Endothelial cell (in vitro differentiated cells): Measurements from ENCODE around the gene ARHGAP20. TPM values are rescaled to one million over a fixed set of nuclear protein-coding genes. Genes with fewer than 3 reads are reported as not detected.

Experiments used
- DNase-seq: peaks from one replicate; pipeline ENCODE4 v3.0.0; 2021; ENCODE audit warnings: low spot score
- H3K27ac Mint-ChIP-seq: one replicate; pipeline ENCODE4 v1.8.0; 2021; ENCODE audit warnings: mixed read lengths, inconsistent platforms; ENCODE audit not compliant: unreplicated experiment
- H3K27me3 Mint-ChIP-seq: one replicate; pipeline ENCODE4 v1.8.0; 2021; ENCODE audit warnings: mild to moderate bottlenecking, moderate library complexity, mixed read lengths, inconsistent platforms; ENCODE audit not compliant: unreplicated experiment
- H3K36me3 Mint-ChIP-seq: one replicate; pipeline ENCODE4 v1.8.0; 2021; ENCODE audit warnings: mild to moderate bottlenecking, low read depth, mixed read lengths, inconsistent platforms; ENCODE audit not compliant: unreplicated experiment
- H3K4me1 Mint-ChIP-seq: one replicate; pipeline ENCODE4 v1.8.0; 2021; ENCODE audit warnings: mild to moderate bottlenecking, mixed read lengths, inconsistent platforms; ENCODE audit not compliant: unreplicated experiment
- H3K4me3 Mint-ChIP-seq: one replicate; pipeline ENCODE4 v1.8.0; 2021; ENCODE audit warnings: mild to moderate bottlenecking, mixed read lengths, inconsistent platforms; ENCODE audit not compliant: unreplicated experiment
- H3K9me3 Mint-ChIP-seq: one replicate; pipeline ENCODE4 v1.8.0; 2021; ENCODE audit warnings: mixed read lengths, inconsistent platforms; ENCODE audit not compliant: unreplicated experiment
- total RNA-seq: library from RNA; stranded (reverse); fragmentation: NEBNext Ultra II Directional; extraction: Animal tissue kit (Norgen Biotek cat#: 25700); gene quantifications from one replicate; pipeline ENCODE4 v1.2.1, GENCODE V29; 2021; ENCODE audit not compliant: unreplicated experiment
- TF ChIP-seq, protein P1 (sequence below): fragments of 200-600 bp; sonication (generic); IDR thresholded peaks from one replicate; pipeline ENCODE4 v1.5.0; 2021; ENCODE audit warnings: antibody characterized with exemption; ENCODE audit not compliant: unreplicated experiment

Gene ARHGAP20
- total RNA-seq, 1 donor from 2014 or later = 0.36 TPM

DNA sequence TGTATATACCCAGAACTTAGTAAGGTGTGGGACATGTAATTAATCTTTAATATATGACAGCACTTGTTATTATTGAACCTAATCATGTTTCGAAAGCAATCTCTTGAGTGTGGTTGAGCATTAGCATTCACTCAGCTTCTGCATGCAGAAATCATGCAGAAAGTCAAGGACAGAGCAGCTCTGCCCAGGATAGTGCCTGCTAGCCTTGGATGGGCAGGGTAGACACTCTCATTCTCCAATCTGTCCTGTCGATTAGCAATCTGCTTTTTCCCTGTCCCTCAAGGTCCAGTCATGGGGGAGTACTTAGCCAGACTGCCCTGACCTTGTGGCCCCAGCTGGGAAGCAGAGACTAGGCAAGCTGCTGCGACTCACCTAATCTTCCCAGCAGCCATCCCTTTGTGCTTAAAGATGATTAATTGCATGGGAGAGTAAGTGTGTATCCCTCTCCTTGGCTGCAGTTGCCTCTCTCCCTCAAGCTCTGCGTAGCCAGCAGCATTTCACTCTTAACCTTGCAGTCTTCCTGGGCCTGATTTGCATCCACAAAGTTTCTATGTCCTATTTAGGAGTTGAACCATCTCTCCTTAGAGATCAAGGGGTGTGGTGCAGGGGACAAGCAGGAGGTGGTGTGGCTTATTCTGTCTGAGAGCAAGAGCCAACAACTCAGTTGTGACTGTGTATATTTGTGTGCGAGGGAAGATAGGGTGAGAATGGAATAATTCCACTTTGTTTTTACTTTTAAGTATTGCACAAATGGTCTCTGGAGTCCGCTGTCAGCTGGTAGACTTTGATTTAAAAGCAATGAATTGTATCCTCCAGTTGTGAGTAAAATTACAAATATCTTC is 181.1 kb downstream of the ARHGAP20 start:
- H3K27me3 Mint-ChIP-seq = no peaks in the 10 kb centered on the region
- no peak overlapping the region for H3K27ac Mint-ChIP-seq
- H3K4me3 Mint-ChIP-seq = no peak overlapping the region
- TF ChIP-seq, protein P1, sequence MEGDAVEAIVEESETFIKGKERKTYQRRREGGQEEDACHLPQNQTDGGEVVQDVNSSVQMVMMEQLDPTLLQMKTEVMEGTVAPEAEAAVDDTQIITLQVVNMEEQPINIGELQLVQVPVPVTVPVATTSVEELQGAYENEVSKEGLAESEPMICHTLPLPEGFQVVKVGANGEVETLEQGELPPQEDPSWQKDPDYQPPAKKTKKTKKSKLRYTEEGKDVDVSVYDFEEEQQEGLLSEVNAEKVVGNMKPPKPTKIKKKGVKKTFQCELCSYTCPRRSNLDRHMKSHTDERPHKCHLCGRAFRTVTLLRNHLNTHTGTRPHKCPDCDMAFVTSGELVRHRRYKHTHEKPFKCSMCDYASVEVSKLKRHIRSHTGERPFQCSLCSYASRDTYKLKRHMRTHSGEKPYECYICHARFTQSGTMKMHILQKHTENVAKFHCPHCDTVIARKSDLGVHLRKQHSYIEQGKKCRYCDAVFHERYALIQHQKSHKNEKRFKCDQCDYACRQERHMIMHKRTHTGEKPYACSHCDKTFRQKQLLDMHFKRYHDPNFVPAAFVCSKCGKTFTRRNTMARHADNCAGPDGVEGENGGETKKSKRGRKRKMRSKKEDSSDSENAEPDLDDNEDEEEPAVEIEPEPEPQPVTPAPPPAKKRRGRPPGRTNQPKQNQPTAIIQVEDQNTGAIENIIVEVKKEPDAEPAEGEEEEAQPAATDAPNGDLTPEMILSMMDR = no peak
- DNase-seq = no peak
- H3K36me3 Mint-ChIP-seq = no peaks in the 10 kb centered on the region
- no peaks in the 10 kb centered on the region for H3K4me1 Mint-ChIP-seq
- no peaks in the 10 kb centered on the region for H3K9me3 Mint-ChIP-seq

DNA sequence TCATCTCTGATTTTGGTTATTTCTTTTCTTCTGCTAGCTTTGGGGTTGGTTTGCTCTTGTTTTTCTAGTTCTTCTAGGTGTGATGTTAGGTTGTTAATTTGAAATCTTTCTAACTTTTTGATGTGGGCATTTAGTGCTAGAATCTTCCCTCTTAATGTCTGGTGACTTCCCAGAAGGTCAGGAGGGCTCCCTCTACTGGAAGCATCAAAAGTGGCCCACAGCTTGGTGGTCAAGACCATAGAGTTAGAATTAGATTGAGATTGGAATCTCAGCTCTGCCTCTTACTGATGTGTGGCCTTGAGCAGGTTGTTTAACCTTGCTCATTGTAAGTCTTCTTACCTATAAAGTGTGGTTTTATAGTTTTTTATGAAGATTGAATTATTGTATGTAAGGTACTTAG is 183.2 kb downstream of the ARHGAP20 start:
- no peaks in the 10 kb centered on the region for H3K9me3 Mint-ChIP-seq
- H3K4me1 Mint-ChIP-seq = no peaks in the 10 kb centered on the region
- TF ChIP-seq, protein P1 = no peak
- DNase-seq = no peak
- H3K27ac Mint-ChIP-seq = no peak overlapping the region
- peaks cover 3% of the 10 kb centered on the region for H3K27me3 Mint-ChIP-seq
- H3K4me3 Mint-ChIP-seq = no peak overlapping the region
- H3K36me3 Mint-ChIP-seq = no peaks in the 10 kb centered on the region

DNA sequence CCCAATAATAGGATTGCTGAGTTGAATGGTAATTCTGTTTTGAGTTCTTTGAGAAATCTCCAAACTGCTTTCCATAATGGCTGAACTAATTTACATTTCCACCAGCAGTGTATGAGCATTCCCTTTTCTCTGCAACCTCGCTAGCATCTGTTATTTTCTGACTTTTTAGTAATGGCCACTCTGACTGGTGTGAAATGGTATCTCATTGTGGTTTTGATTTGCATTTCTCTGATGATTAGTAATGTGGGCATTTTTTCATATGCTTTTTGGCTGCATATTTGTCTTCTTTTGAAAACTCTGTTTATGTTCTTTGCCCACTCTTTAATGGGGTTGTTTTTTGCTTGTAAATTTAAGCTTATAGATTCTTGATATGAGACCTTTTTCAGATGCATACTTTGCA is 185.1 kb downstream of the ARHGAP20 start:
- peaks cover 5% of the 10 kb centered on the region for H3K27me3 Mint-ChIP-seq
- DNase-seq = no peak
- TF ChIP-seq, protein P1 = no peak
- H3K9me3 Mint-ChIP-seq = no peaks in the 10 kb centered on the region
- no peak overlapping the region for H3K4me3 Mint-ChIP-seq
- H3K36me3 Mint-ChIP-seq = no peaks in the 10 kb centered on the region
- H3K4me1 Mint-ChIP-seq = no peaks in the 10 kb centered on the region
- no peak overlapping the region for H3K27ac Mint-ChIP-seq
